K562 (cell line): ENCODE results near the gene ADCY4. TPM values are rescaled to one million over a fixed set of nuclear protein-coding genes. Genes with fewer than 3 reads are reported as not detected.

ENCODE experiments used
- ATAC-seq: fragments of 200-7000 bp; cut with Tn5 transposase; 3 replicates; pipeline ENCODE4 v1.9.1; 2020; ENCODE audit warnings: moderate library complexity
- BruUV-seq: library from RNA; stranded (reverse); fragments of 400-500 nt; replicated peaks from 2 replicates; lab custom pipeline; 2021; lab: Mats Ljungman, UMichigan
- CTCF ChIA-PET: fragments of 300-600 bp; formaldehyde crosslinking; extraction: SDS; loops from one replicate; lab custom pipeline; 2021; ENCODE audit warnings: low intra/inter-chr PET ratio; lab: Yijun Ruan, JAX
- POLR2A ChIA-PET: fragments of 300-600, 350-650 bp; sonication (Branson Sonifier 250); formaldehyde crosslinking; extraction: SDS; loops from one replicate; lab custom pipeline; 2021; ENCODE audit warnings: antibody characterized with exemption, inconsistent platforms; lab: Yijun Ruan, JAX
- DNase-seq, 4 experiments: peaks; one replicate each; pipeline versions ENCODE4 v3.0.0 to v3.0.0-alpha.2; 2011 to 2018; ENCODE audit warnings: low spot score in 3 of 4, mixed read lengths in 3 of 4; ENCODE audit errors: extremely low read depth in 1 of 4
- FAIRE-seq: peaks from 2 replicates; lab custom pipeline; 2011; peaks lifted over from hg19 to GRCh38; lab: Jason Lieb, UNC
- H2AFZ ChIP-seq: 2 replicates; pipeline ENCODE4 v1.6.0; 2011; ENCODE audit warnings: low read depth, low read length, control low read depth, inconsistent platforms
- H3K27ac ChIP-seq: fragments of 200-600 bp; 3 replicates; pipeline ENCODE4 v1.8.0; 2011; ENCODE audit warnings: low read depth, mild to moderate bottlenecking, control low read depth, inconsistent platforms, low read length, moderate library complexity, mixed read lengths; ENCODE audit errors: extremely low read depth
- H3K27me3 ChIP-seq, 2 experiments: fragments of 300-600 bp in 1 of 2; 2 replicates in 1 of 2; 3 replicates in 1 of 2; pipeline versions ENCODE4 v1.6.0 to v1.8.0; 2011; ENCODE audit warnings: inconsistent platforms in 2 of 2, low read length in 2 of 2, mild to moderate bottlenecking in 1 of 2, mixed read lengths in 1 of 2, moderate library complexity in 1 of 2; ENCODE audit not compliant: control insufficient read depth in 2 of 2, insufficient read depth in 2 of 2
- H3K36me3 ChIP-seq: fragments of 300-600 bp; 3 replicates; pipeline ENCODE4 v1.8.0; 2011; ENCODE audit warnings: mild to moderate bottlenecking, low read length, inconsistent platforms; ENCODE audit not compliant: control insufficient read depth, insufficient read depth
- H3K4me1 ChIP-seq, 2 experiments: fragments of 200-600 bp in 1 of 2; replicated peaks in 1 of 2; 2 replicates in 1 of 2; 3 replicates in 1 of 2; pipeline versions ENCODE4 v1.5.1 to v1.8.0; 2011; ENCODE audit warnings: inconsistent platforms in 2 of 2, low read length in 2 of 2, mild to moderate bottlenecking in 1 of 2, mixed read lengths in 1 of 2, moderate library complexity in 1 of 2; ENCODE audit not compliant: control insufficient read depth in 2 of 2, insufficient read depth in 2 of 2
- H3K4me2 ChIP-seq: 2 replicates; pipeline ENCODE4 v1.6.1; 2011; ENCODE audit warnings: low read length, control low read depth, inconsistent platforms, mixed read lengths; ENCODE audit not compliant: insufficient read depth
- H3K4me3 ChIP-seq: fragments of 200-600 bp; sonication (generic), shearing (Covaris generic); 2 replicates; pipeline ENCODE4 v1.5.1; 2016; ENCODE audit warnings: control low read depth, inconsistent platforms
- H3K79me2 ChIP-seq: fragments of 200-600 bp; 3 replicates; pipeline ENCODE4 v1.8.0; 2011; ENCODE audit warnings: low read length, inconsistent platforms; ENCODE audit not compliant: control insufficient read depth, insufficient read depth
- H3K9ac ChIP-seq, 2 experiments: 2 replicates each; pipeline versions ENCODE4 v1.6.0 to v1.6.1; 2011; ENCODE audit warnings: low read depth in 2 of 2, low read length in 2 of 2, control low read depth in 1 of 2, inconsistent platforms in 1 of 2, mild to moderate bottlenecking in 1 of 2, mixed read lengths in 1 of 2; ENCODE audit not compliant: insufficient read depth in 1 of 2
- H3K9me1 ChIP-seq: one replicate; pipeline ENCODE4 v1.6.0; 2011; ENCODE audit warnings: inconsistent platforms, mild to moderate bottlenecking, low read length, moderate library complexity; ENCODE audit not compliant: control insufficient read depth, insufficient read depth
- H3K9me3 ChIP-seq: replicated peaks from 2 replicates; pipeline ENCODE4 v1.5.1; 2011; ENCODE audit warnings: low read depth, low read length, inconsistent platforms; ENCODE audit not compliant: control insufficient read depth, insufficient read depth
- H4K20me1 ChIP-seq: replicated peaks from 2 replicates; pipeline ENCODE4 v1.6.1; 2011; ENCODE audit warnings: low read length, inconsistent platforms, mixed read lengths; ENCODE audit not compliant: control insufficient read depth, insufficient read depth
- CREB3 ChIP-seq: fragments of 450-650 bp; conservative IDR thresholded peaks from 2 replicates; pipeline ENCODE4 v1.6.1; 2016; ENCODE audit warnings: missing genetic modification characterization, low read depth, mild to moderate bottlenecking, missing compliant biosample characterization, moderate library complexity
- CXXC5 ChIP-seq: fragments of 250-450 bp; sonication (Bioruptor Pico); IDR thresholded peaks from 2 replicates; pipeline ENCODE4 v1.8.0; 2022; ENCODE audit warnings: inconsistent platforms, mild to moderate bottlenecking, moderate library complexity
- ESRRB ChIP-seq: fragments of 250-450 bp; sonication (Bioruptor Pico); IDR thresholded peaks from 2 replicates; pipeline ENCODE4 v1.5.0; 2020; ENCODE audit warnings: mild to moderate bottlenecking, moderate library complexity, borderline replicate concordance
- ETV5 ChIP-seq: sonication (generic); formaldehyde crosslinking; IDR thresholded peaks from 2 replicates; pipeline ENCODE4 v1.4.0; 2020; ENCODE audit warnings: low read depth, mild to moderate bottlenecking, missing genetic modification reagents
- FOXP4 ChIP-seq: sonication (generic); formaldehyde crosslinking; IDR thresholded peaks from 2 replicates; pipeline ENCODE4 v1.8.0; 2022; ENCODE audit warnings: mild to moderate bottlenecking, missing genetic modification reagents, borderline replicate concordance
- IFI16 ChIP-seq: fragments of 250-450 bp; sonication (Bioruptor Pico); IDR thresholded peaks from 2 replicates; pipeline ENCODE4 v2.1.2; 2022; ENCODE audit warnings: mild to moderate bottlenecking, inconsistent platforms
- RBM39 ChIP-seq: fragments of 200-400 bp; formaldehyde crosslinking; optimal IDR thresholded peaks from 2 replicates; pipeline ENCODE3; 2018; ENCODE audit warnings: low read depth, low read length
- SIN3A ChIP-seq, 2 experiments: fragments of 150-350 bp in 1 of 2; IDR thresholded peaks; 2 replicates each; pipeline ENCODE4 v1.6.1; 2011 to 2016; ENCODE audit warnings: borderline replicate concordance in 2 of 2, low read depth in 2 of 2, low read length in 2 of 2, mild to moderate bottlenecking in 2 of 2, moderate library complexity in 2 of 2; ENCODE audit not compliant: control insufficient read depth in 1 of 2
- ZNF146 ChIP-seq: IDR thresholded peaks from one replicate; pipeline ENCODE4 v1.6.1; 2018; ENCODE audit warnings: missing compliant biosample characterization; ENCODE audit not compliant: unreplicated experiment
- ZNF324 ChIP-seq: fragments of 250-450 bp; sonication (Bioruptor Pico); IDR thresholded peaks from 2 replicates; pipeline ENCODE4 v1.4.0; 2020; ENCODE audit warnings: mild to moderate bottlenecking
- WGBS: fragments of 100-300 bp; shearing (Covaris generic); methylation state at CpG from one replicate; pipeline ENCODE4 v1.1.6; 2016; ENCODE audit warnings: low coverage, mixed read lengths; ENCODE audit not compliant: insufficient coverage; ENCODE audit errors: missing lambda C conversion rate; 5-methylcytosine and 5-hydroxymethylcytosine counted together
- in situ Hi-C: fragments of 300-500 bp; cut with MboI; formaldehyde crosslinking; loops from 4 replicates; pipeline ENCODE4 v1.15.0; 2018; ENCODE audit warnings: inconsistent platforms, mixed read lengths
- intact Hi-C: fragments of 100-400 bp; cut with micrococcal nuclease; formaldehyde crosslinking; loops from 2 replicates; pipeline ENCODE4 v1.14.2; 2022
- polyA plus RNA-seq, 8 experiments: library from polyadenylated mRNA; depleted of rRNA in 4 of 8; stranded (reverse) in 5 of 8; unstranded in 3 of 8; fragments of >200 nt; fragmentation: Nextera tagmentation in 2 of 8; fragmentation: Illumina TruSeq in 1 of 8; extraction: Ambion mirVana in 2 of 8; extraction: Trizol in 1 of 8; gene quantifications; 2 replicates each; pipeline versions ENCODE4 v1.2.1 to v1.2.3, GENCODE V29; 2011 to 2014; ENCODE audit warnings: inconsistent platforms in 1 of 8, missing spikeins in 1 of 8
- total RNA-seq, 7 experiments: library from RNA; depleted of rRNA in 6 of 7; stranded (reverse); fragments of >200 nt in 6 of 7; fragmentation: Illumina TruSeq in 2 of 7; extraction: Trizol in 2 of 7; gene quantifications; 2 replicates each; pipeline versions ENCODE4 v1.2.1 to v1.2.3, GENCODE V29; 2011 to 2021; ENCODE audit warnings: low replicate concordance in 1 of 7
- TF ChIP-seq, protein P1 (sequence below): sonication (generic); formaldehyde crosslinking; IDR thresholded peaks from 2 replicates; pipeline ENCODE4 v1.8.1; 2023; ENCODE audit warnings: mild to moderate bottlenecking, missing genetic modification reagents
- TF ChIP-seq, protein P2 (sequence below): IDR thresholded peaks from 2 replicates; pipeline ENCODE4 v1.6.1; 2014; ENCODE audit warnings: antibody characterized with exemption

Gene ADCY4
- total and polyA plus RNA-seq, 9 of the 15 experiments (the other 6 are each of a cell fraction or from before 2014, with no cell fraction given): 0.04 to 0.31 (median 0.15) TPM; not detected in 2

- POLR2A ChIA-PET: interaction anchor here (0.5 to 1.1 kb wide), 5 partner anchors 9 to 89 kb away, joined by 3 to 4 read pairs (median 3); partner anchors contain the start of genes DHRS1, NOP9 and TSSK4
- H4K20me1 ChIP-seq: no peaks in the 10 kb centered on the region
- 74% methylated on average over 6 of the region's 9 CpGs for WGBS
- peaks cover 30% of the 10 kb centered on the region; the same call in 2 of the 3 replicates for H3K36me3 ChIP-seq
- H3K9ac ChIP-seq: peak overlapping the region in 1 of 2 experiments; percentile 58; a peak in 2 of 4 replicates
- no peaks in the 10 kb centered on the region for H3K9me1 ChIP-seq
- TF ChIP-seq FOXP4 (CRISPR knock-in tag) (no peak), ZNF324 (CRISPR knock-in tag) (no peak), SIN3A (IDR thresholded peaks at IDR 0.05; ENCODE audit: borderline replicate concordance in 2 of 2, control insufficient read depth in 1 of 2, low read depth in 2 of 2, low read length in 2 of 2) (no peak), ZNF146 (CRISPR knock-in tag) (no peak), CXXC5 (CRISPR knock-in tag) (no peak), CREB3 (tag) (no peak), IFI16 (CRISPR knock-in tag) (no peak), RBM39 (no peak), ESRRB (no peak), ETV5 (CRISPR knock-in tag) (no peak)
- TF ChIP-seq, protein P1, sequence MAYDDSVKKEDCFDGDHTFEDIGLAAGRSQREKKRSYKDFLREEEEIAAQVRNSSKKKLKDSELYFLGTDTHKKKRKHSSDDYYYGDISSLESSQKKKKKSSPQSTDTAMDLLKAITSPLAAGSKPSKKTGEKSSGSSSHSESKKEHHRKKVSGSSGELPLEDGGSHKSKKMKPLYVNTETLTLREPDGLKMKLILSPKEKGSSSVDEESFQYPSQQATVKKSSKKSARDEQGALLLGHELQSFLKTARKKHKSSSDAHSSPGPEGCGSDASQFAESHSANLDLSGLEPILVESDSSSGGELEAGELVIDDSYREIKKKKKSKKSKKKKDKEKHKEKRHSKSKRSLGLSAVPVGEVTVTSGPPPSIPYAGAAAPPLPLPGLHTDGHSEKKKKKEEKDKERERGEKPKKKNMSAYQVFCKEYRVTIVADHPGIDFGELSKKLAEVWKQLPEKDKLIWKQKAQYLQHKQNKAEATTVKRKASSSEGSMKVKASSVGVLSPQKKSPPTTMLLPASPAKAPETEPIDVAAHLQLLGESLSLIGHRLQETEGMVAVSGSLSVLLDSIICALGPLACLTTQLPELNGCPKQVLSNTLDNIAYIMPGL: no peak
- TF ChIP-seq, protein P2, sequence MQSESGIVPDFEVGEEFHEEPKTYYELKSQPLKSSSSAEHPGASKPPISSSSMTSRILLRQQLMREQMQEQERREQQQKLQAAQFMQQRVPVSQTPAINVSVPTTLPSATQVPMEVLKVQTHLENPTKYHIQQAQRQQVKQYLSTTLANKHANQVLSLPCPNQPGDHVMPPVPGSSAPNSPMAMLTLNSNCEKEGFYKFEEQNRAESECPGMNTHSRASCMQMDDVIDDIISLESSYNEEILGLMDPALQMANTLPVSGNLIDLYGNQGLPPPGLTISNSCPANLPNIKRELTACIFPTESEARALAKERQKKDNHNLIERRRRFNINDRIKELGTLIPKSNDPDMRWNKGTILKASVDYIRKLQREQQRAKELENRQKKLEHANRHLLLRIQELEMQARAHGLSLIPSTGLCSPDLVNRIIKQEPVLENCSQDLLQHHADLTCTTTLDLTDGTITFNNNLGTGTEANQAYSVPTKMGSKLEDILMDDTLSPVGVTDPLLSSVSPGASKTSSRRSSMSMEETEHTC: no peak
- in situ Hi-C loops (loop anchor here (10.0 kb wide), 1 partner anchor 276 kb away; no protein-coding TSS in a partner anchor), intact Hi-C loops (no loop called here)
- H3K4me2 ChIP-seq: no peak overlapping the region
- DNase-seq (no peak), ATAC-seq (no peak), FAIRE-seq (no peak)
- no peak overlapping the region for H3K27ac ChIP-seq
- H3K27me3 ChIP-seq: no peaks in the 10 kb centered on the region
- no peaks in the 10 kb centered on the region for H3K4me1 ChIP-seq
- H3K79me2 ChIP-seq: no peaks in the 10 kb centered on the region
- no peaks in the 10 kb centered on the region for H3K9me3 ChIP-seq
- no peak overlapping the region for H3K4me3 ChIP-seq
- CTCF ChIA-PET: no interaction called here
- BruUV-seq: no TSS peak
- no peak overlapping the region for H2AFZ ChIP-seq
These were observed 44.1 kb downstream of the ADCY4 start for GRCh38 chr14:24290746-24291145.
